Effector memory CD8-positive, alpha-beta T cell (primary cell): ENCODE data around the gene RXFP1.

Experiments
- ATAC-seq: fragments of 150-1000 bp; cut with Tn5 transposase; replicated peaks from 2 replicates; pipeline ENCODE4 v1.10.0; 2021; ENCODE audit warnings: mild to moderate bottlenecking, moderate library complexity
- DNase-seq, 3 experiments: peaks; one replicate each; pipeline ENCODE4 v3.0.0; 2021
- H3K27ac Mint-ChIP-seq, 2 donors: one replicate each; pipeline ENCODE4 v1.8.0; 2022; ENCODE audit warnings: mild to moderate bottlenecking in 2 of 2, mixed read lengths in 2 of 2, moderate library complexity in 2 of 2
- H3K27me3 Mint-ChIP-seq, 2 donors: one replicate each; pipeline ENCODE4 v1.8.0; 2022; ENCODE audit warnings: mixed read lengths in 2 of 2
- H3K36me3 Mint-ChIP-seq: one replicate; pipeline ENCODE4 v1.8.0; 2022; ENCODE audit warnings: mild to moderate bottlenecking, moderate library complexity, mixed read lengths; ENCODE audit not compliant: insufficient read depth
- H3K4me1 Mint-ChIP-seq, 2 donors: one replicate each; pipeline ENCODE4 v1.8.0; 2022; ENCODE audit warnings: low read depth in 2 of 2, mixed read lengths in 2 of 2
- H3K4me3 Mint-ChIP-seq, 2 donors: one replicate each; pipeline ENCODE4 v1.8.0; 2022; ENCODE audit warnings: mild to moderate bottlenecking in 2 of 2, mixed read lengths in 2 of 2, moderate library complexity in 2 of 2
- H3K9me3 Mint-ChIP-seq, 2 donors: one replicate each; pipeline ENCODE4 v1.8.0; 2022; ENCODE audit warnings: mixed read lengths in 2 of 2

RXFP1 gene

DNA sequence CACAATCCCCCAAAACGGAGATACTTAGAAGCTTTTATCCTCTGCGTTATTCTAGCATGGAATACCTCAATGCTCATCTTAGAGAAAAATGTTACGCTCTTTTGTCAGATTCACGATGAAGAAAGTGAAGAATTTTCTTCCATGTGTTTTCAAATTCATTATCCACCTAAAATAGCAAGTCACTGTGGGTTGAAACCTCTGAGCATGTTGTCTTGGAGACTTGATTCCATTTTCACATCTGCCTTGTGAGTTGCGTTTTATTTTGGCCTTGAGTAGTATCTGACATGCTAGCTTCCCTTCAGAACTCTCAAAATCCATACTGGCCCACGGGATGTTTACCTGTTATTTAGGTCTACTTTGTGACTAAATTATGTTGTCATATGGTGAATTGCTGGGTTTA is 83.7 kb downstream of the RXFP1 start:
- no peak for ATAC-seq

DNA sequence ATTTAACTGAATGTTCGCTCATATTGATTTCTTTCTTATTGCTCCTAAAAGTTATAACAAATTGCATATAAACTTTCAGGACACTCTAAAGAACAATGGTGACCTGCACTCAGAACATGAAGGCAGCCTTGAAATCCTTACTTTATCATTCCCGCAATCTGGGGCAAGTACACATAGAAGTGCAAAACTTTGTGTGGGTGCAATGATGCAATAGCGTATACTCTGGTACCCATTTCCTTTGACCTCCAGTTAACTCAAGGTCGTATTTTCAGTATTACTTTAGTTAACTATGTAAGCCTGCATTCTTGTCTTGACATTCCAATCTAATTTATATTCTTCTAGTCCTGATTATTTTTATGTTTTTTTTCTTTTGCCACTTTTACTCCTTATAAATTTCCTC is 85.3 kb downstream of the RXFP1 start:
- ATAC-seq (no peak), DNase-seq (no peak)
- H3K4me1 Mint-ChIP-seq = peaks cover 0 to 2% of the 10 kb centered on the region in 2 donors
- H3K4me3 Mint-ChIP-seq = no peak overlapping the region
- H3K9me3 Mint-ChIP-seq = no peaks in the 10 kb centered on the region
- H3K27me3 Mint-ChIP-seq = peaks cover 12 to 21% of the 10 kb centered on the region in 2 donors
- H3K27ac Mint-ChIP-seq = no peak overlapping the region
- H3K36me3 Mint-ChIP-seq = no peaks in the 10 kb centered on the region

More for the DNA sequence above, 83.7 kb downstream of the RXFP1 start:
- Mint-ChIP-seq H3K4me1 (peaks cover 0 to 2% of the 10 kb centered on the region in 2 donors), H3K4me3 (no peak overlapping the region), H3K9me3 (no peaks in the 10 kb centered on the region), H3K27ac (no peak overlapping the region), H3K36me3 (no peaks in the 10 kb centered on the region), H3K27me3 (peaks cover 12 to 14% of the 10 kb centered on the region in 2 donors)
- DNase-seq = no peak

DNA sequence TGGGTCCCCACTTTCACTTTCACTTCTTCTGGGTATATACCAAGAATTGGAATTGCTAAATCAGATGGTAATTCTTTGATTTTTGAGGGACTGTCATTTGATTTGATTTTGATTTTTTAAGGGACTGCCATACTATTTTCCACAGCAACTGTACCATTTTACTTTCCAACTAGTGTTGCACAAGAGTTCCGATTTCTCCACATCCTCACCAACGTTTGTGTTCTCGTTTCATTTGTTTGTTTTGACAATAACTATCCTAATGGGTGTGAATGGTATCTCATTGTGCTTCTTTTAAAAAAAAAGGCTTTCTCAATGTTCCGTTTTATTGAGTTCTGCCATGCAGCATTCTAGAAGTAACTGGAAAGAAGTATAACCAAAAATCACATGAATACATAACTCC is 87.4 kb downstream of the RXFP1 start:
- peaks cover 0 to 2% of the 10 kb centered on the region in 2 donors for H3K4me1 Mint-ChIP-seq
- H3K9me3 Mint-ChIP-seq = no peaks in the 10 kb centered on the region
- no peak overlapping the region for H3K4me3 Mint-ChIP-seq
- no peaks in the 10 kb centered on the region for H3K36me3 Mint-ChIP-seq
- H3K27me3 Mint-ChIP-seq = peaks cover 21% of the 10 kb centered on the region in 2 donors
- no peak overlapping the region for H3K27ac Mint-ChIP-seq
- no peak for ATAC-seq
- DNase-seq = no peak

DNA sequence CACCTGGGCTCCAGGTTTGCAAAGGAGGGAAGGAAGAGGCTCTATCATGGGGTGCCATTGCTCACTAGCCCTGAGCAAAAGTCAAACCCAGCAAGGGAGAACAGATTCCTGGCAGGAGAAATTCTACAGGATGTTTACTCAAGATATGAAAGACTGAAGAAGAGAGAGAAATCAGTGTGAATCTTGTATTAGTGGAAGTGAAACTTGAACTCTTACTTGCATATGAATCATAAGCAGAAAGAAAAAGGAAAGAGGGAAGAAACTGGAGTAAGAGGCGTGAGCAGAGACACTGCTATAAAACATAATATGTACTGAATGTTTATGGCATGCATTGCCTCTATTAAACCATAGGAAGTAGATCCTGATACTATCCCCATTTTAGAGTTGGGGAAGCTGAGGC is 89.1 kb downstream of the RXFP1 start:
- H3K27ac Mint-ChIP-seq = no peak overlapping the region
- ATAC-seq = no peak
- no peak overlapping the region for H3K4me3 Mint-ChIP-seq
- H3K36me3 Mint-ChIP-seq = no peaks in the 10 kb centered on the region
- H3K27me3 Mint-ChIP-seq = peaks cover 26 to 33% of the 10 kb centered on the region in 2 donors
- peaks cover 0 to 2% of the 10 kb centered on the region in 2 donors for H3K4me1 Mint-ChIP-seq
- no peaks in the 10 kb centered on the region for H3K9me3 Mint-ChIP-seq
- no peak for DNase-seq

DNA sequence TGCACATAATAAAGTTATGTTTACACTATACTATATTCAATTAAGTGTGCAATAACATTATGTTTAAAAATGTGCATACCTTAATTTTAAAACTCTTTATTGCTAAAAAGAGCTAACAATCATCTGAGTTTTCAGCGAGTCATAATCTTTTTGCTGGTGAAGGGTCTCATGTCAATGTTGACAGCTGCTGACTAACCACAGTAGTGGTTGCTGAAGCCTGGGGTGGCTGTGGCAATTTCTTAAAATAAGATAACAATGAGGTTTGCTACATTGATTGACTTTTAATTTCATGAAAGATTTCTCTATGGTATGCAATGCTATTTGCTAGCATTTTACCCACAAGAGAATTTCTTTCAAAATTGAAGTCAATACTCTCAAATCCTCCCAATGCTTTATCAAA is 91.4 kb downstream of the RXFP1 start:
- ATAC-seq (no peak), DNase-seq (no peak)
- Mint-ChIP-seq H3K36me3 (no peaks in the 10 kb centered on the region), H3K4me3 (no peak overlapping the region), H3K4me1 (peaks cover 0 to 2% of the 10 kb centered on the region in 2 donors), H3K27me3 (peaks cover 26 to 33% of the 10 kb centered on the region in 2 donors), H3K9me3 (no peaks in the 10 kb centered on the region), H3K27ac (no peak overlapping the region)

DNA sequence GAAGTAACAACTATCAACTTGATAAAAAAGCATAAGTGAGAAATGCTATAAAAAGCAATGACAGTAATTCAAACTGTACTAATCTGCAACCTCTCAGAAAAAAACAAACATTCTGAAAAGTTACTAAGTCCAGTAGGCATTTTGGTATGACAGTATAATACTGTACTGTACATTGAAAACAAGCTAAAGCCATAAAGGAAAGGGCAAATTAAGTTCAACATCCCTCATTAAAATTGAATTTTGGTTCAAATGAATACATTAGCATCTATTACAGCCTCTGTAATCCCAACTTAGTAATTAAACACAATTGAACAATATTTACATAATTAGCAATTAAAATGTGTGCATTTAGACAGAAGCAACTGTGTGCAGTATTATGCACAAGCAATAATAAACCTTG is 96.3 kb downstream of the RXFP1 start:
- ATAC-seq (no peak), DNase-seq (no peak)
- Mint-ChIP-seq H3K9me3 (no peaks in the 10 kb centered on the region), H3K36me3 (peaks cover 2% of the 10 kb centered on the region), H3K4me3 (no peak overlapping the region), H3K4me1 (no peaks in the 10 kb centered on the region), H3K27ac (no peak overlapping the region), H3K27me3 (peaks cover 34 to 35% of the 10 kb centered on the region in 2 donors)

DNA sequence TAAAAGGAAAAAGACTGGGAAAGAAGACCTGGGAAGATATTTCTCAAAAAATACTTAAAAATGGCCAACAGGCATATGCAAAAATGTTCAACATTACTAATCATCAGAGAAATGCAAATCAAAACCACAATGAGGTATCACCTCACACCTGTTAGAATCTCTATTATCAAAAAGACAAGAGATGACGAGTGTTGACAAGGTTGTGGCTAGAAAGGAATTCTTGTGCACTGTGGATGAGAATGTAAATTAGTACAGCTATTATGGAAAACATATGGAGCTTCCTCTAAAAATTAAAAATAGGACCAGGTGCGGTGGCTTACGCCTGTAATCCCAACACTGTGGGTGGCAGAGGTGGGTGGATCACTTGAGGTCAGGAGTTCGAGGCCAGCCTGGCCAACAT is 100.0 kb downstream of the RXFP1 start:
- Mint-ChIP-seq H3K27me3 (peaks cover 11 to 24% of the 10 kb centered on the region in 2 donors), H3K27ac (no peak overlapping the region), H3K4me1 (no peaks in the 10 kb centered on the region), H3K9me3 (no peaks in the 10 kb centered on the region), H3K36me3 (peaks cover 2% of the 10 kb centered on the region), H3K4me3 (no peak overlapping the region)
- no peak for ATAC-seq
- no peak for DNase-seq

DNA sequence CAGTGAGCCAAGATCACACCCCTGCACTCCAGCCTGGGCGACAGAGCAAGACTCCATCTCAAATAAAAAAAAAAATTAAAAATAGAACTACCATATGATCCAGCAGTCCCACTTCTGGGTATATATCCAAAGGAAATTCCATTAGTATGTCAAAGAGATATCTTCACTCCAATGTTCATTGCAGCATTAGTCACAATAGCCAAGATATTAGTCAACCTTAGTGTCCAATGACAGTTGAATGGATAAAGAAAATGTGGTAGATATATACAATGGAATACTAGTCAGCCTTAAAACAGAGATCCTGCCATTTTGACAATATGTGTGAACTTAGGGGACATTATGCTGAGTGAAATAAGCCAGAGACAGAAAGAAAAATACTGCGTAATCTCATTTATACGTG is 100.6 kb downstream of the RXFP1 start:
- no peak overlapping the region for H3K27ac Mint-ChIP-seq
- no peak for ATAC-seq

DNA sequence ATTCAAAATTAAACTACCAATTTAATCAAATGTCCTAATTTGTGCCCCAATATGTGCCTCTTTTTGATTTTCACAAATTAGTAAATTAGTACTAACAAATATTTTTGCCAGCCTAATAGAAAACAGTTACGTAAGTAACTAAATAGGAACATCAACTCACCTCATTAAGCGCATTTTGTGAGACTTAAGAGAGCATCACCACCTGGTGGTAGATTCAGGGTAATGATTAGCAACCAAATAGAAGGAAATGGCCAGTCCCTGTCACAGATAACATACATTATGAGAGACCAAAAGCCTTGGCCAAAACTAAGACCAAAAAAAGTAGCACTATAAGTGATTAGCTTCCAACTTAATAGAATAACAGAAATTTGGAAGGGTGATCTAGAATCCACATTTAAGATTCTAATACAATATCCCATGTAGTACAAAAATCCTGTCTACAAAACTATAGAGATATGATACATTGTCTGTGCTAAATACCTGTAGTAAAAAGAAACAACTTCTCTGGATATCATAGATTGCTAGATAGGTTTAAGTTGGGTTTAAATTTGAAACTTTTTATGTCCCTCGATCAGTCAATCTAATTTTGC is 103.3 kb downstream of the RXFP1 start:
- Mint-ChIP-seq H3K36me3 (peaks cover 2% of the 10 kb centered on the region), H3K9me3 (no peaks in the 10 kb centered on the region), H3K4me1 (no peaks in the 10 kb centered on the region), H3K27ac (no peak overlapping the region), H3K27me3 (peaks cover 2 to 18% of the 10 kb centered on the region in 2 donors), H3K4me3 (no peak overlapping the region)
- peak; percentile 32 for ATAC-seq
- DNase-seq = no peak

More for the DNA sequence above, 100.6 kb downstream of the RXFP1 start:
- Mint-ChIP-seq H3K36me3 (peaks cover 2% of the 10 kb centered on the region), H3K4me3 (no peak overlapping the region), H3K9me3 (no peaks in the 10 kb centered on the region), H3K27me3 (peaks cover 11 to 24% of the 10 kb centered on the region in 2 donors), H3K4me1 (no peaks in the 10 kb centered on the region)
- no peak for DNase-seq

DNA sequence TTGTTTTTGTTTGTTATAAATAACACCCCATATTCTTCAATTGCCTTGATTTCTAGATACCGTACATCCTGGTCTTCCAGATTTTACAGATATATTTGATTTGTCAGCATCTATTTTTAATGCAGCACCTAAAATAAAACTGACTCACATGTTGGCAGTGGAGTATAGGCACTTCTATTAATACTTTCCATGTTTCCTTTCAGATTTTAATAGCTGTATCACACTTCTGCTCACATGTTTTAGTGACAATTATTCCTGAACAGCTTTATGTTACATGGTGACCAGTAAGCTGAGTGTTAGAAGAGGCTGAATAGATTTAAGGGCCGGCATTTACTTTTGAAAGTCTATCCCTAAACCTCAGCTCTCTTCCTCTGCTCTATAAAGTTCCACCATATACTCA is 103.9 kb downstream of the RXFP1 start:
- Mint-ChIP-seq H3K36me3 (peaks cover 2% of the 10 kb centered on the region), H3K4me3 (no peak overlapping the region), H3K4me1 (no peaks in the 10 kb centered on the region), H3K9me3 (no peaks in the 10 kb centered on the region), H3K27ac (no peak overlapping the region), H3K27me3 (peaks cover 0 to 16% of the 10 kb centered on the region in 2 donors)
- DNase-seq = no peak
- no peak for ATAC-seq

DNA sequence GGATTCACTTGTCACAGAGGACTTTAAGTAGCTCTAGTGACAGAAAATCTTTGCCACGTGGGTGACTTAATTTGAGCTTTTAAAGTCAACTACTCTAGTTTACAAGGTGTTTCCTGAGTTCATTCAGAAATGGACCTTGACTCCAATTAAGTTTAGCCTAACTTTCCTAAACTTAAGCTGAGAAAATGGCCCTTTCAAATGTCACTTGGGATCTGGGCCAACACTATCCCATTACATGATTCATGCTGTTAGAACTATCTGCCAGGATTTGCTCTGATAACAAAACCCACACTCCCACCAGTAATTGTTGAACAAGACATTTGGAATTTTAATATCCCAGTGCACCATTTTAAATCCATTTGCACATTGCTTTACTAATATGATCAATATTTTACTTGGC is 109.2 kb downstream of the RXFP1 start:
- Mint-ChIP-seq H3K9me3 (no peaks in the 10 kb centered on the region), H3K27me3 (peaks cover 0 to 28% of the 10 kb centered on the region in 2 donors)

DNA sequence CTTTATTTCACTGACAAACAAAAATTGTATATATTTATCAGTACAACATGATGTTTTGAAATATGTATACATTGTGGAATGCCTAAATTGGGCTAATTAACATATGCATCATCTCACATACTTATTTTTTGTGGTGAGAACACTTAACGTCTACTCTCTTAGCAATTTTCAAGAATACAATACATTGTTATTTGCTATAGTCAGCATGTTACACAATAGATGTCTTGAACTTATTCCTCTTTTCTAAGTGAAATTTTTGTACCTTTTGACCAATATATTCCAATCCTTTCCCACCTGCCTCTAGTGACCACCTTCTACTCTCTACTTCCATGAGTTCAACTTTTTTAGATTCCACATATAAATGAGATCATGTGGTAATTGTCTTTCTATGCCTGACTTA is 114.9 kb downstream of the RXFP1 start:
- DNase-seq = no peak
- Mint-ChIP-seq H3K36me3 (no peaks in the 10 kb centered on the region), H3K27ac (no peak overlapping the region), H3K27me3 (peaks cover 23 to 39% of the 10 kb centered on the region in 2 donors), H3K4me1 (no peaks in the 10 kb centered on the region), H3K4me3 (no peak overlapping the region), H3K9me3 (no peaks in the 10 kb centered on the region)
- ATAC-seq = no peak

More for the DNA sequence above, 109.2 kb downstream of the RXFP1 start:
- Mint-ChIP-seq H3K36me3 (no peaks in the 10 kb centered on the region), H3K4me1 (no peaks in the 10 kb centered on the region), H3K4me3 (no peak overlapping the region), H3K27ac (no peak overlapping the region)
- ATAC-seq = no peak
- DNase-seq = no peak

DNA sequence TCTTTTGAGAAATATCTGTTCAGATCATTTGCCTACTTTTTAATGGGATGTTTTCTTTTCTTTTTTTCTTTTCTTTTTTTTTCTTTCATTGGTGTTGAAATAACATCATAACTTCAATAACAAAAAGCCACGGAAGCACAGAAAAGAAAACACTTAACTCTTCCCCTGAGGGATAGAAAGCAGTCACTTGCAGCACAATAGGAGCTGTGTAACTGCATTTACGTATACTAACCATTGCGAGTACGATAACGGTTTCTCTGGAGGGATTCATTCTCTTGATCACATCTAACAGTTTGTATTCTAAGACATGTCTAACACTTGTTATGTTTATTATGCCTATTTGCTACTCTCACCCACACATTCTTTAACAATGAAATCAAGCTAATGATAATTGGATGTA is 122.7 kb downstream of the RXFP1 start:
- Mint-ChIP-seq H3K4me3 (no peak overlapping the region), H3K4me1 (no peaks in the 10 kb centered on the region), H3K9me3 (no peaks in the 10 kb centered on the region), H3K27ac (no peak overlapping the region), H3K27me3 (peaks cover 24 to 37% of the 10 kb centered on the region in 2 donors), H3K36me3 (no peaks in the 10 kb centered on the region)
- no peak for ATAC-seq
- DNase-seq = no peak

DNA sequence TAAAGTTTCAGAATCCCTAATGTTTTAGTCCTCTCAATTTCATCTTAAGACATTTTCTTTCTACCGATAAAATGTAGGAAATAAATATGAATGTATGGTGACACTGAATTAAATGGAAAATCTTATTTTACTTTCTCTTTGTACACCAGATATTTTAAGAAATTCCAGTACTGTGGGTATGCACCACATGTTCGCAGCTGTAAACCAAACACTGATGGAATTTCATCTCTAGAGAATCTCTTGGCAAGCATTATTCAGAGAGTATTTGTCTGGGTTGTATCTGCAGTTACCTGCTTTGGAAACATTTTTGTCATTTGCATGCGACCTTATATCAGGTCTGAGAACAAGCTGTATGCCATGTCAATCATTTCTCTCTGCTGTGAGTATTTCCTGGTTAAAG is 123.1 kb downstream of the RXFP1 start:
- Mint-ChIP-seq H3K9me3 (no peaks in the 10 kb centered on the region), H3K27me3 (peaks cover 20 to 33% of the 10 kb centered on the region in 2 donors), H3K4me1 (no peaks in the 10 kb centered on the region), H3K27ac (no peak overlapping the region), H3K36me3 (no peaks in the 10 kb centered on the region), H3K4me3 (no peak overlapping the region)
- ATAC-seq (no peak), DNase-seq (no peak)
